ENCODE results near the gene VAC14.
A peak's percentile ranks its signal among the peaks of the same experiment; 100 is the strongest.

Gene VAC14

DNA sequence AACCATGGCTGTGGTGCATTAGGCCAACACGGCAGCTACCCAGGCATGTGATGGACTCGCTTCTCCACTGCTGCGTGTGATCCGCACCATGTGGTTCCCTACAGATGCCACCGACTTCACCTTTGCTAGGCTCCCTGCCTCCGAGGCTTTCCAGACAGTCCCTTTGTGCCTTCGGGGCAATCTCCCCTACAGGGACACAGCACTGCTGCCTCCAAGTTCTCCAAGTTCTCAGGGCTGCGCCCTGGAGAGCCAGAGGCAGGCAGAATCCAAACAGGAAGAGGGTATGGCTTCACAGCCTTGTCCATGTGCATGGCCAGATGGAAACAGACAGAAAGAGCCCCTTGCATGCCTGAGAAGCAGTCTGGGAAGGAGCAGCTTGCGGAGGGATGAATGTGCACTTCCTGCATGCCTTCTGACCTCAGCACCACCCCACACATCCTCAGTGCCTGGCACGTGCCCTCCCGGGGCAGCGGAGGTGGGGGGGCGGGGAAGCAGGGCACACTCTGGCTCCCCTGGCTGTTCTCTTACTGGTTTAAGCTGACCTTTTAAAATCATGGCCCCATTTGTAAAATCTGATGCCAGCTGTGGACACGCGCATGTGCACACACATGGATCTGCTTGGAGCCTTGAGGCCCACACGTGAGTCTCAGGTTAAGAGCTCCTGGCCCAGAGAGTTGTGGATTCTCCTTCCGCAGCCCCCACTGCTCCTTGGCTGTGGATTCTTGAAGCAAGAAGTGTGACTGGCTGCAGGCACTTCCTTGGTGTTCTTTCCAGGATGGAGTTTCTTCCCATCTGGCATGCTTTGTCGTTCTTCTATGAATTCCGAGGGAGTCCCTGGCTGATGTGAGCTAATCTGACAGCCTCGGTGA, 59.8 kb downstream of the VAC14 start:
- DNase-seq (ENCODE audit: low spot score): no peak
- TF ChIP-seq, protein P1, sequence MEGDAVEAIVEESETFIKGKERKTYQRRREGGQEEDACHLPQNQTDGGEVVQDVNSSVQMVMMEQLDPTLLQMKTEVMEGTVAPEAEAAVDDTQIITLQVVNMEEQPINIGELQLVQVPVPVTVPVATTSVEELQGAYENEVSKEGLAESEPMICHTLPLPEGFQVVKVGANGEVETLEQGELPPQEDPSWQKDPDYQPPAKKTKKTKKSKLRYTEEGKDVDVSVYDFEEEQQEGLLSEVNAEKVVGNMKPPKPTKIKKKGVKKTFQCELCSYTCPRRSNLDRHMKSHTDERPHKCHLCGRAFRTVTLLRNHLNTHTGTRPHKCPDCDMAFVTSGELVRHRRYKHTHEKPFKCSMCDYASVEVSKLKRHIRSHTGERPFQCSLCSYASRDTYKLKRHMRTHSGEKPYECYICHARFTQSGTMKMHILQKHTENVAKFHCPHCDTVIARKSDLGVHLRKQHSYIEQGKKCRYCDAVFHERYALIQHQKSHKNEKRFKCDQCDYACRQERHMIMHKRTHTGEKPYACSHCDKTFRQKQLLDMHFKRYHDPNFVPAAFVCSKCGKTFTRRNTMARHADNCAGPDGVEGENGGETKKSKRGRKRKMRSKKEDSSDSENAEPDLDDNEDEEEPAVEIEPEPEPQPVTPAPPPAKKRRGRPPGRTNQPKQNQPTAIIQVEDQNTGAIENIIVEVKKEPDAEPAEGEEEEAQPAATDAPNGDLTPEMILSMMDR (IDR thresholded peaks at IDR 0.05; ENCODE audit: extremely low read depth, missing control alignments): no peak

DNA sequence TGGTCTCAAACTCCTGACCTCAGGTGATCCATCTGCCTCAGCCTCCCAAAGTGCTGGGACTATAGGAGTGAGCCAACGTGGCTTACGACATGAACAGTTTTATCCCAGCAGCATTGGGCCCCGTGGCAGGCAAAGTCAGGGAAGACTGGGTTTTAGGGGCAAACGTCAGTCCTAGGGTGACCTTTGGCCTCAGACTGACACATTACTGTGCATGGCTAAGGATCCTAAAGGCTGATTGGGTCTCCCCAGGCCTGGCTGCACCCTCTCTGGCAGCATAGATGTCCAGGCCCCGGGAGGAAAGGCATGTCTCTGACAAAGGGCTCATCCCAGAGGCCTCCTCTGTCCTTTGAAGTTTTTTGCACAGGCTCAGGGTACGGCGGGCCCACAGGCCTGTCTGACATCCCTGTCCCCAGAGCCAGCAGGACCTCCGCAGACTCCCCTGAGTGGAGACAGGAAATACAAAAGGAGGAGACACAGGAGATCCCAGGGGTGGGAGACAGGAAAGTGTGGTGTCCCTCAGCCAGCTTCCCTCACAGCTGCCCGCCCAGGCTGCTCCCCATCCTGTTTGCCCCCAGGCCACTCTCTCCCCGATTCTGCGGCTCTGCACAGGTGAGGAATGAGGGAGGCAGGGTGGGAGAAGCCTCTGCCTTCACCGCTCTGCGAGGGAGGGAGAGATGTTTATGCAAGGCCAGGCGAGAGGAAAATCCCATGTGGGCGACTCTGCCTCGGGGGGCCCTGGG, 60.6 kb downstream of the VAC14 start:
- TF ChIP-seq, protein P1 (IDR thresholded peaks at IDR 0.05; ENCODE audit: extremely low read depth, missing control alignments): no peak
- DNase-seq (ENCODE audit: low spot score): no peak

DNA sequence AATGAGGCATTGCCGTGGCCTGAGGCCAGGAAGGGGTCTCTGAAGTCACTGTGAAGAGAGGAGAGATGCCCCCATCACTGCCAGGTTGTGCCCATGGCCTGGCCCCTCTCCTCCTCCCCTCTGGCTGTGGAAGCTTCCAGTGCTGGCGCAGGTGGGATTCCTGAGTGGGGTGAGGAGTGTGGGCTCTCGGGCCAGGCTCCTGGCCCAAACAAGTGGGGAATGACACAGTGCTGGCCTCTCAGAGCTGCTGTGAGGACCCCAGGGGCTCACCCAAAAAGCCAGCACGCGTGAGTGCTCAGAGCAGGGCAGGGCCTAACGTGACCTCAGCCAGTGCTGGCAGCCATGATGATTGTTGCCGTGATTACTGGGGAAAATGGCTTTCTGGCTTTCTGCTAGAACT, 61.6 kb downstream of the VAC14 start:
- TF ChIP-seq, protein P1 (IDR thresholded peaks at IDR 0.05; ENCODE audit: extremely low read depth, missing control alignments): no peak
- DNase-seq (ENCODE audit: low spot score): no peak

DNA sequence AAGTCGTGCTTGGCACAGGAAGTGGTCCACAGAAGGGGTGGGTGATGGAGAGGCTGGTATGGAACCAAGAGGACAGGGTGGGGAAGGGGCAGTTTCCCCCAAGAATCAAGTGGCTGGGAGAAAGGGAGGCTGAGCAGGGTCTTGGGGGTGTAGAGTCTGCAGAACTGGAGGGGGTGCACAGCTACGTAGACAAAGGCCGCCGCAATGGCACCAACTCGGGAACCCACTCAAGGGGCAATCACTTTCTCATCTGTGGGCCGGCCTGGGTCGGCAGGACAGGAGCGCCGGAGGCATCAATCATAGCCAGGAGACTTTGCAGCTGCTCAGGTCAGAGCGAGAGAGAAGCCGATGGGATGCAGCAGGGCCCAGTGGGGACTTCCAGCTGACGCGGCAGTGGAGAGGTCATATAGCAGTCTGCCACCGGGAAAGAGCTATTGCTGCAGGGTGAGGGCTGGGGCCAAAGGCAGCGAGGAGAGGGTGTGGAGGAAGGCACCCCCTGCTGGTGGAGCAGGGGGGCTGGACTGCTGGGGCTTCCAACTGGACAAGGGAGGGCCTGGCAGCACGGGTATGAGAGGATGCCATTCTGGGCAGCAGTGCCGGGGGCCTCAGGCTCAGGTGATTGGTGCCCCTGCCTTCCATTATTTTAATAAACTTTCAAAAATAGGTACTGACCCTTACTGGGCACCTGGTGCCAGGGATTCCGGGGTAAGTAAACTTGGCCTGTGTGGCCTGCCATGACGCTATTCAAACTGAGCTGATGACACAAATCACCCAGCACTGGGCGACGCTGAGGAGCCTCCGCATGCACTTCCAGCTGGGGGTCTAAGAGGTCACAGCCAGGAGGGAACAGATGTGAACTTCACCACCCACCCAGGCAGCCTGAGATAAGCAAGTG, 62.6 kb downstream of the VAC14 start:
- TF ChIP-seq, protein P1 (IDR thresholded peaks at IDR 0.05; ENCODE audit: extremely low read depth, missing control alignments): peak; percentile 14
- DNase-seq (ENCODE audit: low spot score): no peak

DNA sequence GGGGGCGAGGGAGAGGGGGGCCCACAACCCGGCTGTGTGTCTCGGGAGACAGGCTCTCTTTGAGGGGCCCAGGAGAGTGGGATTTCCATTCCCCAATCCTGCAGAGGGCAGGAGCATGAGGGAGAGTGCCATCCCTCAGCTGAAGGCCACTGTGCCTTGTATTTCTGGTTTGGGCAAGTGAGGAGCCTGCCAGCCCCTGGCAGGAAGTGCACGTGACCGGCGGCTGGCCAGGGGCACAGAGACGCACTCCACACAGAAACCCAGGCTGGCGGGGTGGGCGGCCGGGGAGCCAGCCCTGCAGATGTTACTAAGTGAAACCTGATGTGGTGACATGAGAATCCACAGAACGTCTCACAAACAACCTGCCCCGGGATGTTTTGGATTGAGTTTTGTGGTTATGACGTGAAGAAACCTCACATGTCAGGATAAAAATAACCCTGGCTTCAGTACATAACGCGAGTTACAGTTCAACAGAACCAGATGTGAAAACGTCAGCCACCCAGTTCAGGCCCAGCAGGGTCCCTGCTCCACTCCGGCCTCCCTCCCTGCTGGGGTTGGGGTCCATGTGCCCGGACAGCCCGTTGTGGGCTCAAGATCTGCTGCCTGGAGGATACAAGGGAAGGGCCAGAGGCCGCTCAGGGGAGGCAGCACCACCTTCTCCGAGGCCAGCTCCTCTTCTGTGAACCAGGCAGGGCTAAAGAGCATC, 63.4 kb downstream of the VAC14 start:
- TF ChIP-seq, protein P1 (IDR thresholded peaks at IDR 0.05; ENCODE audit: extremely low read depth, missing control alignments): no peak
- peak; percentile 86 for DNase-seq (ENCODE audit: low spot score)

DNA sequence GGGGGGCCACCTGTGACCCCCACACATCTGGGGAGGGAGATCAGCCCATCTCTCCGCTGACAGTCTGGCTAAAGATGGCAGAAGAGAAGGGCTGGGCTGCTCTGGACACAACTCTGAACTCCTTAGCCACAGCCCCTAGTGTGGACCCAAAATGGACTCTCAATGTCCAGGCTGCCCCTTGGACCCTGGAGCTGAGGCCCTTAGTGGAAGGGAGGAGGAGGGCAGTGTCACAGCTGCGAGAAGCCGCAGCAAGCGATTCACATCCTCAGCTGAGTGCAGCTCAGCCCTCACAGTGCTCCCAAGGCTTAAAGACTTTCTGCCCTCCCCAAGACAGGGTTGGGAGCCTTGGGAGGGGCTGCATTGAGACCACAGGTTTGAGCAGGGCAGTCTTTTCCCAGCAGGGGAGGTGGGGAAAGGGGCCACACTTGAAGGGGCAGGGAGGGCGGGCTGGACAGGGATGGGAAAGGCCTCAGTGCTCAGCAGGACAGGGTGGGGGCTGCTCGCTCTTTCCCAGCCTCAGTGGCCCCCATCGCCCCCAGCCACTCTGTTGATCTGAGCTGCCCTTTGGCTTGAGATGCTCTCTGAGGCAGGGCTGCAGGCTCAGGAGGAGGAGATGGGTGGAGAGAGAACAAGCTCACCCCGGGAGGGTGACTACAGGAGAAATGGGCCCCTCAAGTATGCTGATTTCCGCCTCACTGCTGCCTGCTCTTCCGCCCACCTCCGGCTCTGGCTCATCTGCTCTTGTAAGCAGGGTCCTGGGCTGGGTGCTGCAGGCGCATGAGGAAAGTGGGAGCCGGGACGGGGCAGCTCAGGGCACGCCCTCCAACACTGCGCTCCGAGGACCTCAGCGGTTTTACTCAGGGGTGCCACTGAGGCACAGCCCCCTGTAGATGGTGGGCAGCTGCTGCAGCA, 64.2 kb downstream of the VAC14 start:
- DNase-seq (ENCODE audit: low spot score): no peak
- TF ChIP-seq, protein P1 (IDR thresholded peaks at IDR 0.05; ENCODE audit: extremely low read depth, missing control alignments): no peak

Measured in GM20000 (cell line).